SIG-M5 (cell line): Measurements from ENCODE around the gene IRF8.
"Not testable (repeated sequence)": the region's sequence is repeated elsewhere in the genome, so short reads cannot be mapped to it uniquely, and the experiment has no call there.

Experiments used
- DNase-seq: peaks from one replicate; lab custom pipeline; 2025; lab: John Stamatoyannopoulos, UW

IRF8 gene

GRCh38 chr16:85935391-85935973 is 36.5 kb downstream of the IRF8 start:
- no peak for DNase-seq

GRCh38 chr16:85935974-85936760 is 37.2 kb downstream of the IRF8 start:
- peak; percentile 37 for DNase-seq

- DNase-seq = no peak
Measured at GRCh38 chr16:85936816-85937215, 37.9 kb downstream of the IRF8 start.

GRCh38 chr16:85940214-85940613 is 41.3 kb downstream of the IRF8 start:
- no peak for DNase-seq

- no peak for DNase-seq
Measured at GRCh38 chr16:85941863-85942644, 43.1 kb downstream of the IRF8 start.

GRCh38 chr16:85942659-85943058 is 43.7 kb downstream of the IRF8 start:
- not testable (repeated sequence) for DNase-seq

GRCh38 chr16:85943711-85944110 is 44.7 kb downstream of the IRF8 start:
- no peak for DNase-seq

- DNase-seq = no peak
Measured at GRCh38 chr16:85944572-85945423, 45.8 kb downstream of the IRF8 start.

- DNase-seq = no peak
Measured at GRCh38 chr16:85945424-85945751, 46.4 kb downstream of the IRF8 start.

- no peak for DNase-seq
Measured at GRCh38 chr16:85946541-85947124, 47.7 kb downstream of the IRF8 start.

- no peak for DNase-seq
Measured at GRCh38 chr16:85947230-85948137, 48.5 kb downstream of the IRF8 start.

- DNase-seq = no peak
Measured at GRCh38 chr16:85948138-85948509, 49.2 kb downstream of the IRF8 start.

- DNase-seq = no peak
Measured at GRCh38 chr16:85948616-85949265, 49.8 kb downstream of the IRF8 start.

GRCh38 chr16:85950136-85950918 is 51.4 kb downstream of the IRF8 start:
- no peak for DNase-seq

GRCh38 chr16:85952197-85952596 is 53.2 kb downstream of the IRF8 start:
- no peak for DNase-seq

GRCh38 chr16:85952811-85953210 is 53.8 kb downstream of the IRF8 start:
- no peak for DNase-seq

- DNase-seq = no peak
Measured at GRCh38 chr16:85954927-85955519, 56.1 kb downstream of the IRF8 start.

GRCh38 chr16:85955566-85955965 is 56.6 kb downstream of the IRF8 start:
- no peak for DNase-seq

GRCh38 chr16:85956426-85956825 is 57.5 kb downstream of the IRF8 start:
- no peak for DNase-seq
